Activated T-cell treated with anti-CD3 and anti-CD28 coated beads, Interleukin-2, amount 50 U/mL, for 72 hours (primary cell): ENCODE measurements around the gene MICAL2. TPM values are rescaled to one million over a fixed set of nuclear protein-coding genes. Genes with fewer than 3 reads are reported as not detected.

Experiments used
- total RNA-seq, 2 donors: library from RNA; stranded (reverse); gene quantifications; one replicate each; pipeline ENCODE4 v1.2.3, GENCODE V29; 2022

Gene MICAL2
- total RNA-seq, 2 donors from 2014 or later: 227 to 322 TPM

Other genes starting within 250 kb of the MICAL2 start
- gene DKK3, start 102.0 kb upstream of the MICAL2 start, total RNA-seq: under 1 TPM in 1 of 2 donors, not detected in 1; 0.19 TPM